ENCODE measurements around the gene PLAAT3.
A peak's percentile ranks its signal among the peaks of the same experiment; 100 is the strongest.

Gene PLAAT3

GRCh38 chr11:63572026-63572688 is 42.1 kb downstream of the PLAAT3 start:
- Mint-ChIP-seq H3K27ac (peak overlapping the region; percentile 38 to 95), H3K9me3 (no peaks in the 10 kb centered on the region), H3K27me3 (no peaks in the 10 kb centered on the region), H3K4me3 (no peak overlapping the region), H3K36me3 (ENCODE audit: insufficient read depth) (peaks cover 5% of the 10 kb centered on the region), H3K4me1 (ENCODE audit: low read depth in 2 of 2) (peaks cover 25 to 40% of the 10 kb centered on the region in 2 donors)
- no peak for DNase-seq
- no peak for ATAC-seq (replicated peaks)

- no peak for DNase-seq
- no peaks in the 10 kb centered on the region for H3K27me3 Mint-ChIP-seq
- H3K4me1 Mint-ChIP-seq (ENCODE audit: low read depth in 2 of 2), result peaks cover 29 to 43% of the 10 kb centered on the region in 2 donors
Measured at GRCh38 chr11:63569570-63569969, 44.7 kb downstream of the PLAAT3 start.

GRCh38 chr11:63567044-63567840 is 47.0 kb downstream of the PLAAT3 start:
- peak overlapping the region; percentile 98 to 100 for H3K27ac Mint-ChIP-seq
- no peaks in the 10 kb centered on the region for H3K9me3 Mint-ChIP-seq
- DNase-seq, result peak; percentile 75 to 79 (median 78)
- no peaks in the 10 kb centered on the region for H3K27me3 Mint-ChIP-seq
- peak; percentile 86 for ATAC-seq (replicated peaks)
- peak overlapping the region; percentile 24 to 30 for H3K4me3 Mint-ChIP-seq
- peaks cover 5% of the 10 kb centered on the region for H3K36me3 Mint-ChIP-seq (ENCODE audit: insufficient read depth)
- H3K4me1 Mint-ChIP-seq (ENCODE audit: low read depth in 2 of 2), result peaks cover 29 to 45% of the 10 kb centered on the region in 2 donors

More at GRCh38 chr11:63569570-63569969, 44.7 kb downstream of the PLAAT3 start:
- Mint-ChIP-seq H3K4me3 (no peak overlapping the region), H3K27ac (peak overlapping the region in 1 of 2 donors; percentile 80), H3K36me3 (ENCODE audit: insufficient read depth) (peaks cover 9% of the 10 kb centered on the region), H3K9me3 (no peaks in the 10 kb centered on the region)
- ATAC-seq (replicated peaks), result no peak

GRCh38 chr11:63564784-63565350 is 49.4 kb downstream of the PLAAT3 start:
- no peaks in the 10 kb centered on the region for H3K27me3 Mint-ChIP-seq
- peaks cover 5% of the 10 kb centered on the region for H3K36me3 Mint-ChIP-seq (ENCODE audit: insufficient read depth)
- no peaks in the 10 kb centered on the region for H3K9me3 Mint-ChIP-seq
- peak overlapping the region; percentile 98 to 100 for H3K27ac Mint-ChIP-seq
- peaks cover 39 to 53% of the 10 kb centered on the region in 2 donors for H3K4me1 Mint-ChIP-seq (ENCODE audit: low read depth in 2 of 2)
- no peak for DNase-seq
- no peak for ATAC-seq (replicated peaks)
- peak overlapping the region; percentile 8 to 51 for H3K4me3 Mint-ChIP-seq

GRCh38 chr11:63564056-63564774 is 50.0 kb downstream of the PLAAT3 start:
- no peak for ATAC-seq (replicated peaks)
- Mint-ChIP-seq H3K36me3 (ENCODE audit: insufficient read depth) (peaks cover 5% of the 10 kb centered on the region), H3K9me3 (no peaks in the 10 kb centered on the region), H3K4me1 (ENCODE audit: low read depth in 2 of 2) (peaks cover 42 to 50% of the 10 kb centered on the region in 2 donors), H3K27ac (peak overlapping the region; percentile 98 to 100), H3K27me3 (no peaks in the 10 kb centered on the region), H3K4me3 (peak overlapping the region; percentile 8 to 51)
- no peak for DNase-seq

- Mint-ChIP-seq H3K4me3 (no peak within 1 kb of the TSS), H3K9me3 (no peaks in the 10 kb centered on the region), H3K36me3 (ENCODE audit: insufficient read depth) (peaks cover 5% of the 10 kb centered on the region), H3K4me1 (ENCODE audit: low read depth in 2 of 2) (peaks cover 42 to 45% of the 10 kb centered on the region in 2 donors), H3K27me3 (no peaks in the 10 kb centered on the region), H3K27ac (peak within 1 kb of the TSS; percentile 84 to 100)
- DNase-seq, result no peak
- no peak for ATAC-seq (replicated peaks)
Measured at GRCh38 chr11:63563201-63564055, 50.8 kb downstream of the PLAAT3 start, which contains the start of gene PLAAT2. Gene PLAAT2 (minus strand): TSS chr11:63563379. CDS start chr11:63563324, 55 bp downstream.

GRCh38 chr11:63560506-63561180 is 53.6 kb downstream of the PLAAT3 start:
- ATAC-seq (replicated peaks) (peak; percentile 73), DNase-seq (no peak)
- Mint-ChIP-seq H3K36me3 (ENCODE audit: insufficient read depth) (no peaks in the 10 kb centered on the region), H3K4me1 (ENCODE audit: low read depth in 2 of 2) (peaks cover 36 to 41% of the 10 kb centered on the region in 2 donors), H3K27me3 (no peaks in the 10 kb centered on the region), H3K4me3 (peak overlapping the region; percentile 52 to 57), H3K9me3 (no peaks in the 10 kb centered on the region), H3K27ac (peak overlapping the region; percentile 71 to 86)

- H3K36me3 Mint-ChIP-seq (ENCODE audit: insufficient read depth), result peaks cover 5% of the 10 kb centered on the region
Measured at GRCh38 chr11:63558459-63559157, 55.6 kb downstream of the PLAAT3 start.

GRCh38 chr11:63557570-63557969 is 56.7 kb downstream of the PLAAT3 start:
- Mint-ChIP-seq H3K36me3 (ENCODE audit: insufficient read depth) (peaks cover 16% of the 10 kb centered on the region), H3K27me3 (no peaks in the 10 kb centered on the region), H3K4me1 (ENCODE audit: low read depth in 2 of 2) (peaks cover 42 to 47% of the 10 kb centered on the region in 2 donors), H3K9me3 (no peaks in the 10 kb centered on the region), H3K4me3 (no peak overlapping the region), H3K27ac (peak overlapping the region in 1 of 2 donors; percentile 60)
- ATAC-seq (replicated peaks) (no peak), DNase-seq (no peak)

More at GRCh38 chr11:63558459-63559157, 55.6 kb downstream of the PLAAT3 start:
- Mint-ChIP-seq H3K27ac (no peak overlapping the region), H3K9me3 (no peaks in the 10 kb centered on the region), H3K27me3 (no peaks in the 10 kb centered on the region), H3K4me1 (ENCODE audit: low read depth in 2 of 2) (peaks cover 34 to 39% of the 10 kb centered on the region in 2 donors), H3K4me3 (no peak overlapping the region)
- DNase-seq, result no peak
- ATAC-seq (replicated peaks), result no peak

- H3K4me1 Mint-ChIP-seq (ENCODE audit: low read depth in 2 of 2), result peaks cover 51 to 57% of the 10 kb centered on the region in 2 donors
- H3K27ac Mint-ChIP-seq, result no peak overlapping the region
- H3K4me3 Mint-ChIP-seq, result no peak overlapping the region
- peaks cover 26% of the 10 kb centered on the region for H3K36me3 Mint-ChIP-seq (ENCODE audit: insufficient read depth)
- ATAC-seq (replicated peaks) (no peak), DNase-seq (no peak)
- H3K27me3 Mint-ChIP-seq, result no peaks in the 10 kb centered on the region
- no peaks in the 10 kb centered on the region for H3K9me3 Mint-ChIP-seq
Measured at GRCh38 chr11:63556404-63557013, 57.7 kb downstream of the PLAAT3 start.

GRCh38 chr11:63554877-63555223 is 59.4 kb downstream of the PLAAT3 start:
- peaks cover 46 to 52% of the 10 kb centered on the region in 2 donors for H3K4me1 Mint-ChIP-seq (ENCODE audit: low read depth in 2 of 2)
- ATAC-seq (replicated peaks), result no peak
- no peaks in the 10 kb centered on the region for H3K27me3 Mint-ChIP-seq
- H3K27ac Mint-ChIP-seq, result peak overlapping the region; percentile 97
- H3K36me3 Mint-ChIP-seq (ENCODE audit: insufficient read depth), result peaks cover 36% of the 10 kb centered on the region
- H3K4me3 Mint-ChIP-seq, result peak overlapping the region in 1 of 2 donors; percentile 80
- no peaks in the 10 kb centered on the region for H3K9me3 Mint-ChIP-seq
- no peak for DNase-seq

Measured in effector memory CD8-positive, alpha-beta T cell (primary cell).